ENCODE data around the gene TBC1D7.

The TBC1D7 gene

DNA sequence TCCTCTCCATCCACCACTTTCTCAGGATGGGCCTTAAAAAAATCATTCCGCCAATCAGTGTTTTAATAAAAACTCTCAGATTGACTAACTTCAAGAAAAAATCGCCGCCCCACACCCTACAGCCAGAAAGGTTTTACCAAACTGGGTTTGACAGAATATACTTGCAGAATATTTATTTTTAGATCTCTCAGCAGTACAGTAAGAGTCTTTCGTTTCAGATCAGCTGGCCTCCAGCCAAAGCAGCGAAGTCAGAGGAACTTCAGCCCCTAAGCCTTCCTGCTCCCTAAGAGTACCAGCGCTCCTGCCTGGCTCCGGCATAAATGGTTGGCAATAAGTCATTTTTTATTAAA, 24.7 kb downstream of the TBC1D7 start:
- TF ChIP-seq EP300 (IDR thresholded peaks at IDR 0.05; ENCODE audit: borderline replicate concordance) = no peak
- TF ChIP-seq YY1 (IDR thresholded peaks at IDR 0.05; ENCODE audit: low read depth) = no peak
- no peak for TF ChIP-seq TCF12 (IDR thresholded peaks at IDR 0.05; ENCODE audit: low read depth)
- no peak for TF ChIP-seq CREB1 (IDR thresholded peaks at IDR 0.05; ENCODE audit: low read depth)
- TF ChIP-seq ZBTB7A (IDR thresholded peaks at IDR 0.05; ENCODE audit: low read depth) = no peak

DNA sequence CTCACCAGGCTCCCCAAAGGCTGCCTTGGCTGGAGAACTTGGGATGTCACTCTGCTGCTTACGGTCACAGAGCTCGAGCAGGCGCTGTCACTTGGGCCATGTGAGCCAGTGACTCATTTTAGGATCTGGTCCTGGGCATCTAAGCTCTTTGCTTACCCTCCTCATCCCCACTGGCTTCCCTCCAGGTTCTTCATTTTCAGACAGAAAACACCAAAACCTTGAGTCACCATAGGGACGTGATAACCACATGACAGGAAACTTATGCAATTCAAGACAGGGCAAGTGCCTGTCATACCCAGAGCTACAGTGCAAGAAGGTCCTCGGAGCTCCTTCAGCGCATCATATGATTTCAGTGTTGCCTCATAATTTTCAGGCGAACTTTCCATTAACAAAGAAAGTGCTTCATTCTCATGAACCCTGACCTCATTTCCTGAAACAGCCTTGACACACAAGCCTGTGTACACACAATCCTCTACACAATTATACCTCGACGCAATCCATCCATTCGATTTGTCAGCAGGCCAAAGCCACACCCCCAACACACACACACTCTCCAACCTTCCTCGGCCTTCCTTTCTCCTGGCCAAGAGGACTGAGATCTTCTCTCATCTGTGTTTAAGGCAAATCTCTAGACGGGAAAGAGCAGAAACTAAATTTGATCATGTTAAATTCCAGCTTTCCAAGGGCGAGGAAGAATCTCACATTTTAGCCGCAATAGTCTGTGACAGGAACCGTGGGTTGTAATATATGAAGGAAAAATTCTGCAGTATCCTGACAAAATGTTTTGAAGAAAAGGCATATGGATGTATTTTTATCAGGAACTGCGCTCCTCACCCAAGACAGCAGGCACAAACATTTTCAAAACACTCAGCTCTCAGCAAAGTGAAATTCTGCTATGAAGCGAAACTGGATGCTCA, 25.3 kb downstream of the TBC1D7 start:
- TF ChIP-seq TAF1 (IDR thresholded peaks at IDR 0.05; ENCODE audit: low read depth) = no peak
- no peak for TF ChIP-seq RAD21 (IDR thresholded peaks at IDR 0.05; ENCODE audit: low read depth)
- TF ChIP-seq, protein P1, sequence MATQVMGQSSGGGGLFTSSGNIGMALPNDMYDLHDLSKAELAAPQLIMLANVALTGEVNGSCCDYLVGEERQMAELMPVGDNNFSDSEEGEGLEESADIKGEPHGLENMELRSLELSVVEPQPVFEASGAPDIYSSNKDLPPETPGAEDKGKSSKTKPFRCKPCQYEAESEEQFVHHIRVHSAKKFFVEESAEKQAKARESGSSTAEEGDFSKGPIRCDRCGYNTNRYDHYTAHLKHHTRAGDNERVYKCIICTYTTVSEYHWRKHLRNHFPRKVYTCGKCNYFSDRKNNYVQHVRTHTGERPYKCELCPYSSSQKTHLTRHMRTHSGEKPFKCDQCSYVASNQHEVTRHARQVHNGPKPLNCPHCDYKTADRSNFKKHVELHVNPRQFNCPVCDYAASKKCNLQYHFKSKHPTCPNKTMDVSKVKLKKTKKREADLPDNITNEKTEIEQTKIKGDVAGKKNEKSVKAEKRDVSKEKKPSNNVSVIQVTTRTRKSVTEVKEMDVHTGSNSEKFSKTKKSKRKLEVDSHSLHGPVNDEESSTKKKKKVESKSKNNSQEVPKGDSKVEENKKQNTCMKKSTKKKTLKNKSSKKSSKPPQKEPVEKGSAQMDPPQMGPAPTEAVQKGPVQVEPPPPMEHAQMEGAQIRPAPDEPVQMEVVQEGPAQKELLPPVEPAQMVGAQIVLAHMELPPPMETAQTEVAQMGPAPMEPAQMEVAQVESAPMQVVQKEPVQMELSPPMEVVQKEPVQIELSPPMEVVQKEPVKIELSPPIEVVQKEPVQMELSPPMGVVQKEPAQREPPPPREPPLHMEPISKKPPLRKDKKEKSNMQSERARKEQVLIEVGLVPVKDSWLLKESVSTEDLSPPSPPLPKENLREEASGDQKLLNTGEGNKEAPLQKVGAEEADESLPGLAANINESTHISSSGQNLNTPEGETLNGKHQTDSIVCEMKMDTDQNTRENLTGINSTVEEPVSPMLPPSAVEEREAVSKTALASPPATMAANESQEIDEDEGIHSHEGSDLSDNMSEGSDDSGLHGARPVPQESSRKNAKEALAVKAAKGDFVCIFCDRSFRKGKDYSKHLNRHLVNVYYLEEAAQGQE (IDR thresholded peaks at IDR 0.05; ENCODE audit: low read depth) = no peak
- TF ChIP-seq EP300 (IDR thresholded peaks at IDR 0.05; ENCODE audit: borderline replicate concordance) = no peak
- TF ChIP-seq CREB1 (IDR thresholded peaks at IDR 0.05; ENCODE audit: low read depth) = no peak

DNA sequence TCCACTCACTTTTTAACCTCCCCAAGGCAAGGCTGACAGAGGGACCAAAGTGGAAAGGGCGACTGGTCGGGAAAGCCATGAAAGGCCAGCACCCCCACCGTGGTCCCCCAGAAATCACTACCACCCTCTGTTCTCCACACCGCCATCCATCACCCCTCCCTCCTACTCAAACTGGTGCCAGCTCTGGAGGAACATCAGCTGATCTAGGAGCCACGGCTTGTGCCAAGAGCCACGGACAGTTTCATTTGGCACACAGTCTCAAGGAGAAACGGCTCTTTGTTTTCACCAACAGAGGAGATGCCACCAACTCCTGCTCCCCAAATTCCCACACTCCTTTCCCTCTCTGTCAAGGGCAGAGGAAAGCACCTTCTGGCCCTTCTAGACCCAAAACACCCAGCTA, 26.0 kb downstream of the TBC1D7 start:
- TF ChIP-seq ZBTB7A (IDR thresholded peaks at IDR 0.05; ENCODE audit: low read depth) = no peak

DNA sequence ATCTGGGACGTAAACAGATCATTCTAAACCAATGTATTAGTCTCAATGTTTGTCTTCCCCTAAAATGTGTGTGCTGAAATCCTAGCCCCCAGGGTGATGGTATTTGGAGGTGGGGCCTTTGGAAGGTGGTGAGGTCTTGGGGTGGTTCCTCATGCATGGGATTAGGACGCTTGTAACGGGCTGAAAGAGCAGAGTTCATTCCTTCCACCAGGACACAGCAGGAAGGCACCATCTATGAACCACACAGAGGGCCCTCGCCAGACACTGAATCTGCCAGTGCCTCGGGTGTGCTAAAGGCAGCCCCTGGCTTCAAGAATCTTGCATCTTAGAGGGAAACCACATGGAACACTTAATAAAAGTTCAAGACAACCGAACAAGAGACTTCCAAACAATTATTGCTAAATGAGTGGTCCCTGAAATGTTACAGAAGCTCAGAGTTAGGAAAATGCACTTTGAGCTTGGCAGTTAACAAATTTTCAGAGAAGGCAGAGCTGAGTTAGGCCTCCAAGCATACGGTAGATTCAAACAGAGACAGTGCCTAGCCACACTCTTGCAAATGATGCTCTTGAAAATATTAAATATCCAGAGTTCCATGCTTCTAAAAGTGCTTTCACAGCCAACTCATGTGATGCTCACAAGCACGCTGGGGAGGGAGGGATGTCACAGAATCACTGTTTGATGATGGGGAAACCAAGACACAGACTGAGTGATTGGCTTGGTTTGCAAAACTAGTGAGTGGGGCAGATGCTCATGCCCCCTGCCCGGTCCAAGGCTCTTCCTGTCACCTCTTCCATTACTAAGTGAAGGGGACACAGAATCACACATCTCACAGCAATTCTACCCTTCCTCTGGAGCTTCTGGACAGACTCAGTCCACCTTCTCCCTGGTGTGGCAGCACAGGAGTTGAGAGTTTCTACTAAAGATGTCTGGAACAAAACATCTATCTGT, 27.4 kb downstream of the TBC1D7 start:
- TF ChIP-seq TAF1 (IDR thresholded peaks at IDR 0.05; ENCODE audit: low read depth) = no peak
- TF ChIP-seq CREB1 (IDR thresholded peaks at IDR 0.05; ENCODE audit: low read depth) = no peak
- TF ChIP-seq TEAD4 (IDR thresholded peaks at IDR 0.05) = no peak
- no peak for TF ChIP-seq EP300 (IDR thresholded peaks at IDR 0.05; ENCODE audit: borderline replicate concordance)
- TF ChIP-seq, protein P1 (IDR thresholded peaks at IDR 0.05; ENCODE audit: low read depth) = no peak
- TF ChIP-seq ZBTB7A (IDR thresholded peaks at IDR 0.05; ENCODE audit: low read depth) = no peak

DNA sequence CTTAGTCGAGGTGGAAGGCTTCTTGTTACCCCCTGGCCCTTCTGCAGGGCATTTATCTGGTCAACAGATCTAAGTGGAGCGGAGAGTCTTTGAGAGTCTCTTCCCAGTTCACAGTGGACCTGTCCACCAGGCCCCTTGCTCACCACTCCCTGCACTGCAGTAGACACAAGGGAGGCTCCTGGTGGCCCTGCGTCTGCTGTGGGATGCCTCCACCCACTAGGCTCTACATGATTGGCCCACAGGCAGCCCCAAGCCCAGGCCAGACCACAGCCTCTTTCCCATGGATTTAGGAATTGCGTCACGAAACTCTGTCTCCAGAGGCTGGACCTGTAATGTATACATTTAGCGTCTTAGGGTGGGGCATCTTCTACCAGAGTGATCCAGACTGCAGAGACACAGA, 28.4 kb downstream of the TBC1D7 start:
- TF ChIP-seq, protein P1 (IDR thresholded peaks at IDR 0.05; ENCODE audit: low read depth) = no peak
- TF ChIP-seq EP300 (IDR thresholded peaks at IDR 0.05; ENCODE audit: borderline replicate concordance) (no peak), TEAD4 (IDR thresholded peaks at IDR 0.05) (no peak), FOXM1 (IDR thresholded peaks at IDR 0.05; ENCODE audit: borderline replicate concordance, low read depth) (no peak), EGR1 (IDR thresholded peaks at IDR 0.05) (no peak), CREB1 (IDR thresholded peaks at IDR 0.05; ENCODE audit: low read depth) (no peak), NFIC (IDR thresholded peaks at IDR 0.05) (no peak)
- TF ChIP-seq, protein P2, sequence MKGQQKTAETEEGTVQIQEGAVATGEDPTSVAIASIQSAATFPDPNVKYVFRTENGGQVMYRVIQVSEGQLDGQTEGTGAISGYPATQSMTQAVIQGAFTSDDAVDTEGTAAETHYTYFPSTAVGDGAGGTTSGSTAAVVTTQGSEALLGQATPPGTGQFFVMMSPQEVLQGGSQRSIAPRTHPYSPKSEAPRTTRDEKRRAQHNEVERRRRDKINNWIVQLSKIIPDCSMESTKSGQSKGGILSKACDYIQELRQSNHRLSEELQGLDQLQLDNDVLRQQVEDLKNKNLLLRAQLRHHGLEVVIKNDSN (IDR thresholded peaks at IDR 0.05) = no peak

DNA sequence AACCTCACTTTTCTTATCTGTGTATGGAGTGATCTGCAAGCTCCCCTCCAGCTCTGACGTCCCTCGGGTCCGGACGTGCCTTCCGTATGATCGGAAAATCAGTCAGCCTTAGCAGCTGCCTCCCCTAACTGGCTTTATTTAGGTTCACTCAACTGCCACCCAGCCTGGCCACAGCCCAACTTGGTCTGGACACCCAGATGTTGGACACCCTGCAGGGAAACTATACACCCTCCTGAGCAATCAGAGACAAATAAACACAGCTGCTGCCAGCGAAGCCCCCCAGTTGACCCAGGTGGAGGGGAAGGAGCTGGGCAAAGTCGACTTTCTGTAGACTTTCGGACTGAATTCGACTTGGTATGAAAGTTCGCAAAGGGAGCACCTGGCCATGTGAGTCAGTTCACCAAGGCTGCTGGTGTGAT, 28.9 kb downstream of the TBC1D7 start:
- no peak for TF ChIP-seq NFIC (IDR thresholded peaks at IDR 0.05)
- TF ChIP-seq, protein P2 (IDR thresholded peaks at IDR 0.05) = no peak
- TF ChIP-seq EP300 (IDR thresholded peaks at IDR 0.05; ENCODE audit: borderline replicate concordance) = no peak
- TF ChIP-seq, protein P1 (IDR thresholded peaks at IDR 0.05; ENCODE audit: low read depth) = no peak
- TF ChIP-seq, protein P3, sequence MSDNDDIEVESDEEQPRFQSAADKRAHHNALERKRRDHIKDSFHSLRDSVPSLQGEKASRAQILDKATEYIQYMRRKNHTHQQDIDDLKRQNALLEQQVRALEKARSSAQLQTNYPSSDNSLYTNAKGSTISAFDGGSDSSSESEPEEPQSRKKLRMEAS (IDR thresholded peaks at IDR 0.05) = no peak
- no peak for TF ChIP-seq TCF12 (IDR thresholded peaks at IDR 0.05; ENCODE audit: low read depth)
- no peak for TF ChIP-seq YY1 (IDR thresholded peaks at IDR 0.05; ENCODE audit: low read depth)
